Pancreas (tissue), 10 donors: ENCODE results near the gene REELD1. TPM values are rescaled to one million over a fixed set of nuclear protein-coding genes. Genes with fewer than 3 reads are reported as not detected.

Experiments used
- ATAC-seq, 4 donors: fragments of 200-7000 bp; cut with Tn5 transposase; one replicate each; pipeline versions ENCODE4 v1.8.0 to v1.9.1; 2020; ENCODE audit warnings: mild to moderate bottlenecking in 4 of 4, moderate library complexity in 4 of 4
- DNase-seq, 6 donors: peaks; one replicate each; pipeline ENCODE4 v3.0.0-alpha.2; 2020
- FAIRE-seq: peaks from 2 replicates; lab custom pipeline; 2012; peaks lifted over from hg19 to GRCh38; lab: Jason Lieb, UNC
- H3K27ac ChIP-seq, 4 donors: fragments of 200-600 bp; sonication (generic); 1 replicate in 3 of 4; 2 replicates in 1 of 4; pipeline versions ENCODE4 v1.5.0 to v1.8.0; 2020
- H3K27me3 ChIP-seq, 4 donors: fragments of 200-600 bp; one replicate each; pipeline ENCODE4 v1.8.0; 2021
- H3K36me3 ChIP-seq, 3 donors: fragments of 200-600 bp; sonication (generic) in 1 of 3; one replicate each; pipeline versions ENCODE4 v1.5.0 to v1.8.0; 2020 to 2021
- H3K4me1 ChIP-seq, 3 donors: fragments of 200-600 bp; one replicate each; pipeline ENCODE4 v1.8.0; 2021
- H3K4me3 ChIP-seq, 4 donors: fragments of 200-600 bp; sonication (generic) in 2 of 4; one replicate each; pipeline versions ENCODE4 v1.5.0 to v1.8.0; 2020 to 2021
- H3K9me3 ChIP-seq, 4 donors: fragments of 200-600 bp; one replicate each; pipeline ENCODE4 v1.8.0; 2021
- CTCF ChIP-seq, 4 donors: fragments of 200-600 bp; sonication (generic) in 3 of 4; IDR thresholded peaks; one replicate each; pipeline versions ENCODE4 v1.5.0 to v1.8.0; 2021; ENCODE audit warnings: antibody characterized with exemption in 4 of 4
- WGBS, 2 donors: extraction: QIAGEN DNeasy Blood & Tissue Kit; methylation state at CpG; one replicate each; pipeline ENCODE4 v1.1.7; 2013; 5-methylcytosine and 5-hydroxymethylcytosine counted together
- intact Hi-C, 3 donors: fragments of 100-400 bp; cut with DNase I; formaldehyde crosslinking; loops; one replicate each; pipeline versions ENCODE4 v1.11.1 to v1.14.2; 2022
- polyA plus RNA-seq, 2 donors: library from polyadenylated mRNA; stranded (reverse); fragments of 200-250 nt; gene quantifications; one replicate each; pipeline ENCODE4 v1.2.3, GENCODE V29; 2013
- total RNA-seq, 6 donors: library from RNA; stranded (reverse); fragmentation: NEBNext Ultra II Directional in 4 of 6; extraction: Animal tissue kit (Norgen Biotek cat#: 25700) in 4 of 6; gene quantifications; one replicate each; pipeline versions ENCODE4 v1.2.1 to v1.2.4, GENCODE V29; 2021 to 2023
- donor health status: healthy with polysubstance abuse.
- donor health status: DM: no; HTN: no; CAD: no; lungs with moderate emphysema.
- donor health status: DM: no; HTN: no; CAD: no.
- donor health status: control.
- donor health status: control.
- donor health status: Bipolar disorder and iron deficiency.
- donor health status: DM: yes; HTN: yes; CAD: no.
- donor health status: DM: no; HTN: no; CAD: no.
- donor health status: DM: no; HTN: no; CAD: no.
- donor health status: DM: yes; HTN: yes; CAD: no.

The REELD1 gene
- total and polyA plus RNA-seq, 8 donors: 0.09 to 3.4 (median 0.17) TPM; not detected in 1

- ATAC-seq (no peak), FAIRE-seq (no peak), DNase-seq (no peak)
- Histone ChIP-seq H3K4me1 (no peaks in the 10 kb centered on the region), H3K27ac (no peak overlapping the region), H3K4me3 (no peak overlapping the region), H3K36me3 (peaks cover 0 to 12% (median 0%) of the 10 kb centered on the region in 3 donors), H3K9me3 (no peaks in the 10 kb centered on the region), H3K27me3 (no peaks in the 10 kb centered on the region)
- TF ChIP-seq CTCF (IDR thresholded peaks at IDR 0.05): no peak
- intact Hi-C loops: no loop called here
Observed at GRCh38 chr4:146194212-146194611, 20.1 kb upstream of the REELD1 start.

- H3K27ac ChIP-seq: no peak overlapping the region
- no peaks in the 10 kb centered on the region for H3K27me3 ChIP-seq
- no peaks in the 10 kb centered on the region for H3K36me3 ChIP-seq
- H3K9me3 ChIP-seq: no peaks in the 10 kb centered on the region
- no peaks in the 10 kb centered on the region for H3K4me1 ChIP-seq
- peak in 2 of 4 donors; percentile 43 to 58 for ATAC-seq
- WGBS, 2 donors: 64 to 70% methylated on average over 2 of the region's 2 CpGs
- DNase-seq: no peak
- FAIRE-seq: no peak
- intact Hi-C loops: no loop called here
- no peak for TF ChIP-seq CTCF (IDR thresholded peaks at IDR 0.05)
- H3K4me3 ChIP-seq: no peak overlapping the region
Observed at GRCh38 chr4:146202665-146203064, 11.7 kb upstream of the REELD1 start.

- no peak for DNase-seq
- Histone ChIP-seq H3K27me3 (no peaks in the 10 kb centered on the region), H3K27ac (no peak overlapping the region), H3K9me3 (no peaks in the 10 kb centered on the region), H3K36me3 (no peaks in the 10 kb centered on the region), H3K4me3 (no peak overlapping the region), H3K4me1 (no peaks in the 10 kb centered on the region)
- ATAC-seq: no peak
- intact Hi-C loops: no loop called here
- no peak for TF ChIP-seq CTCF (IDR thresholded peaks at IDR 0.05)
- no peak for FAIRE-seq
- WGBS, 2 donors: 63 to 84% methylated on average over 5 of the region's 5 CpGs
Observed at GRCh38 chr4:146207410-146207809, 6.9 kb upstream of the REELD1 start.

GRCh38 chr4:146210890-146211289, 3.4 kb upstream of the REELD1 start:
- intact Hi-C loops: no loop called here
- no peaks in the 10 kb centered on the region for H3K36me3 ChIP-seq
- FAIRE-seq: no peak

More at GRCh38 chr4:146210890-146211289, 3.4 kb upstream of the REELD1 start:
- 49 to 69% methylated on average over 2 of the region's 2 CpGs for WGBS, 2 donors
- TF ChIP-seq CTCF (IDR thresholded peaks at IDR 0.05): no peak
- Histone ChIP-seq H3K4me3 (no peak overlapping the region), H3K4me1 (no peaks in the 10 kb centered on the region), H3K27me3 (no peaks in the 10 kb centered on the region), H3K9me3 (no peaks in the 10 kb centered on the region), H3K27ac (no peak overlapping the region)
- DNase-seq (no peak), ATAC-seq (no peak)
